ENCODE measurements around the gene TMCC1.

DNA sequence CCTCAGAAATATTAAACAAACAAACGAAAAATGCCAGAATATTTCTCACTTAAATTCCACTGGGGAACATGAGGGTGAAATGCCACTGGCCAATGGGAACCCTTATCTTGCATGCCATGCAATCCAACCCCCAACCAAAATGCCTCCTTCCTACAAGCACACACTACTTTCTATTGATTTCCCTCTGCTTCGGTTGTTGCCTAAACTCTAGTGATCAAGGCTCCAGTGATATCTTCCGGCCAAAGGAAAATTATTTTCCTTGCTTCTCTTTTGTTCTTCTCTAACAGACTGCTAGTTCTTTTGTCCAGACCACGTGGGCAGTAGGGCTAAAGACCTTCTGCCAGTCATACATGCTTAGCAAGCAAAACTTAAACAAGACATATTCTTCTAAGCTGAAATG lies 115.7 kb downstream of the TMCC1 start:
- TF ChIP-seq CSDC2 (CRISPR knock-in tag; IDR thresholded peaks at IDR 0.05) (no peak), ZNF8 (CRISPR knock-in tag; IDR thresholded peaks at IDR 0.05) (no peak), ESRRG (CRISPR knock-in tag; IDR thresholded peaks at IDR 0.05) (no peak), TOX (CRISPR knock-in tag; IDR thresholded peaks at IDR 0.05; ENCODE audit: borderline replicate concordance) (no peak), ZNF70 (CRISPR knock-in tag; IDR thresholded peaks at IDR 0.05) (no peak), POU6F1 (CRISPR knock-in tag; IDR thresholded peaks at IDR 0.05; ENCODE audit: borderline replicate concordance, low read depth) (no peak), ZFP3 (CRISPR knock-in tag; IDR thresholded peaks at IDR 0.05) (no peak), ZNF565 (CRISPR knock-in tag; conservative IDR thresholded peaks at IDR 0.05; ENCODE audit: low read depth) (no peak)
- TF ChIP-seq, protein P1, sequence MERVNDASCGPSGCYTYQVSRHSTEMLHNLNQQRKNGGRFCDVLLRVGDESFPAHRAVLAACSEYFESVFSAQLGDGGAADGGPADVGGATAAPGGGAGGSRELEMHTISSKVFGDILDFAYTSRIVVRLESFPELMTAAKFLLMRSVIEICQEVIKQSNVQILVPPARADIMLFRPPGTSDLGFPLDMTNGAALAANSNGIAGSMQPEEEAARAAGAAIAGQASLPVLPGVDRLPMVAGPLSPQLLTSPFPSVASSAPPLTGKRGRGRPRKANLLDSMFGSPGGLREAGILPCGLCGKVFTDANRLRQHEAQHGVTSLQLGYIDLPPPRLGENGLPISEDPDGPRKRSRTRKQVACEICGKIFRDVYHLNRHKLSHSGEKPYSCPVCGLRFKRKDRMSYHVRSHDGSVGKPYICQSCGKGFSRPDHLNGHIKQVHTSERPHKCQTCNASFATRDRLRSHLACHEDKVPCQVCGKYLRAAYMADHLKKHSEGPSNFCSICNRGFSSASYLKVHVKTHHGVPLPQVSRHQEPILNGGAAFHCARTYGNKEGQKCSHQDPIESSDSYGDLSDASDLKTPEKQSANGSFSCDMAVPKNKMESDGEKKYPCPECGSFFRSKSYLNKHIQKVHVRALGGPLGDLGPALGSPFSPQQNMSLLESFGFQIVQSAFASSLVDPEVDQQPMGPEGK (CRISPR knock-in tag; IDR thresholded peaks at IDR 0.05; ENCODE audit: borderline replicate concordance), result no peak
